Measurements from ENCODE around the gene EGFR. TPM values are rescaled to one million over a fixed set of nuclear protein-coding genes. Genes with fewer than 3 reads are reported as not detected.

EGFR gene
- polyA plus RNA-seq, 1 experiment, result 62.6 TPM

DNA sequence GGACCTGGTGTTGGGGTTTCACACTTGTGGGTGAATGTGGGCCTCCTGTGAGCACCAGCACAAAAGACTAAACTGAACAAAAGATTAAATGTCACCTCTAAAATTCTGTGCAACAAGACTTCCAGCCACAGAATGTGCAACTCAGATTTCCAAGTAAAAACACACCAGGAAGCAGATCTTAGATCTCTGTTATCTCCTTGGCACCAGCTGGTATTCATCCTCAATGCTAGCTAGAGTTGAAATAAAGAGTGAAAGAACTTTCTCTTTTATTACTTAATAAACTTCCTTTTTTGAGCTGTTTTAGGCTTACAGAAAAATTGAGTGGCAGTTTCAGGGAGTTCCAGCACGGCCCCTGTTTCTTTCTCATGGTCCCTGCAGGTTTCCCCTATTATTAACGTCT, 40.2 kb downstream of the EGFR start:
- POLR2A ChIA-PET, result no interaction called here
- Histone ChIP-seq H3K4me3 (ENCODE audit: low read depth, low read length) (no peak overlapping the region), H3K27ac (ENCODE audit: low read depth, low read length) (no peak overlapping the region), H3K9me3 (ENCODE audit: control insufficient read depth, insufficient read depth, low read length) (peaks cover 4% of the 10 kb centered on the region; the same call in 1 of the 2 replicates), H3K27me3 (ENCODE audit: control insufficient read depth, insufficient read depth, low read length) (no peaks in the 10 kb centered on the region)
- CTCF ChIA-PET, result no interaction called here
- TF ChIP-seq CTCF (IDR thresholded peaks at IDR 0.05; ENCODE audit: low read depth, low read length), result no peak
- no peak for DNase-seq (ENCODE audit: low read depth, low spot score)

DNA sequence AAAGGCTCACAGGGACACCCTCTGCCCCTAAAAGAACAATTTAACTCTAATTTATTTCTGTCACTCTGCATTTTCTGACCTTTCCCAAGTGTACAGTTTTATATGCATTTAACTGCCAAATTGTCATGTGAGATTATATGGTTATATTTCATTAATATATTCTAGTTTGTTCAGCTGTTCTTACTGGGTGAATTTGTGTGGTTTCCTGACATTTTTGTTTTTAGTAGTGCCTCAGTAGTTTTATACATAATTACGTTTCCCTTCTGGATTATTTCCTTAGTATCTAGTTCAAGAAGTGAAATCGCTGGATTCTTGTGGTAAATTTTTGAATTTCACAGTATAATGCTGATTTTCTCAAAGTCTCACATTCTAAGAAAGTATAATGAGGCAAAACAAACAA, 41.3 kb downstream of the EGFR start:
- Histone ChIP-seq H3K27me3 (ENCODE audit: control insufficient read depth, insufficient read depth, low read length) (no peaks in the 10 kb centered on the region), H3K27ac (ENCODE audit: low read depth, low read length) (no peak overlapping the region), H3K4me3 (ENCODE audit: low read depth, low read length) (no peak overlapping the region), H3K9me3 (ENCODE audit: control insufficient read depth, insufficient read depth, low read length) (no peaks in the 10 kb centered on the region)
- no peak for DNase-seq (ENCODE audit: low read depth, low spot score)
- ChIA-PET CTCF (interaction anchor here (0.9 kb wide), 1 partner anchor 286 kb away, joined by 5 read pairs; no protein-coding TSS in a partner anchor), POLR2A (no interaction called here)
- TF ChIP-seq CTCF (IDR thresholded peaks at IDR 0.05; ENCODE audit: low read depth, low read length), result no peak

DNA sequence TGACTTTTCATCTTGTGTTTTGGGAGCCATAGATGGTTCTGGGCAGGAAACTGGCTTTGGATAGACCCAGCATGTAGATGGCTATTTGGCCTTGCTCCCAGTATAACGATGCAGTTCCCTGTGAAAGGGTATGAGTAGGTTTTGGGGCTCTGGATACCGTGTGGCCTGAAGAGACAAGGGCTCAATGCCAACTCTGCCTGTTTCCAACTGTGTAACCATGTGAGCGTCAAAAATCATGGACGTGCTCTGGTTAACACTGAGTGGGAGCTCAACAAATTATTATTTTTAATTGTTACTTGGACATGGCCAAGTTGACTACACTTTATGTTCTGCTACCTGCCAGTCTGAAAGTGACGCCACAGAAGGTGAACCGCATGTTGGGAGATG, 41.8 kb downstream of the EGFR start:
- Histone ChIP-seq H3K9me3 (ENCODE audit: control insufficient read depth, insufficient read depth, low read length) (no peaks in the 10 kb centered on the region), H3K27me3 (ENCODE audit: control insufficient read depth, insufficient read depth, low read length) (no peaks in the 10 kb centered on the region), H3K4me3 (ENCODE audit: low read depth, low read length) (no peak overlapping the region), H3K27ac (ENCODE audit: low read depth, low read length) (peak overlapping the region; percentile 53)
- CTCF ChIA-PET, result interaction anchor here (0.9 kb wide), 1 partner anchor 287 kb away, joined by 5 read pairs; no protein-coding TSS in a partner anchor
- DNase-seq (ENCODE audit: low read depth, low spot score), result no peak
- no peak for TF ChIP-seq CTCF (IDR thresholded peaks at IDR 0.05; ENCODE audit: low read depth, low read length)
- POLR2A ChIA-PET, result no interaction called here

DNA sequence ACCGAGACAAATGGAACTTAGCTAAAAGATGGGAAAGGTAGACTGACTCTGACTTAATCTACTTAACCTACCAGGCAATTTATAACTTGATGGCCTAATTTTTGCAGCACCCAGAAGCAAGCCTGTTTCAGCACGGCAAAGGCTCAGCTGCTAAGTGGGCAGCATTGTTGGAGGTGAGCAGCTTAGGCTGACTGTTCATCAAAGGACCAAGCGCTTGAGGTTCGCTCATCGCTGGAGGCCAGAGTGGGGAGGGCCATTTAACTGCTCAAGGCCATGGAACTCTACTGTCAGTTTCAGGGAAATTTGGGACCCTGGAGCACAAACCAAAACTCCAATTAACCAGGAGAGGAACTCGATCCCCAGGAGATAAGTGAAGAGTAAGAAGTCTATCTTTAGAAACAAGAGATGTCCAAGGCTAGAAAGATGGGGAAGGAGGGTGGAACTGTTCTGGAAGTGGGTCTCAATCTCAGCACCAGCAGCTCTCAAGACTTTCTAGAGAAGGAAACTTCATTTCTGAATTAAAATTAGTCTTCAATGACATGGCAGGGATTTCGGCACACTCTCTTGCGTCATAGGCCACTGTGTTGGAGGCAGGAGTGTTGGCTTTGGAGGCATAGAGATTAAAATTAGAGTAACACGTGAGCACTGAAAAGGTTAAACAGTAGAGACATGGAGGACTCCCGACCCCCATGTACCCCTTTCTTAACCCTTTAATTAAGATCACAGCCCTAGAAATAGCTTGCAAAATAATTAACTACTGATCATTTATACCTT, 43.1 kb downstream of the EGFR start:
- CTCF ChIA-PET, result interaction anchor here (1.0 kb wide), 1 partner anchor 288 kb away, joined by 3 read pairs; no protein-coding TSS in a partner anchor
- H3K27ac ChIP-seq (ENCODE audit: low read depth, low read length), result no peak overlapping the region

More for the DNA sequence above, 43.1 kb downstream of the EGFR start:
- Histone ChIP-seq H3K27me3 (ENCODE audit: control insufficient read depth, insufficient read depth, low read length) (no peaks in the 10 kb centered on the region), H3K9me3 (ENCODE audit: control insufficient read depth, insufficient read depth, low read length) (no peaks in the 10 kb centered on the region; the same call in 1 of the 2 replicates), H3K4me3 (ENCODE audit: low read depth, low read length) (no peak overlapping the region)
- no peak for DNase-seq (ENCODE audit: low read depth, low spot score)
- POLR2A ChIA-PET, result interaction anchor here (0.6 kb wide), 1 partner anchor 220 kb away, joined by 4 read pairs; no protein-coding TSS in a partner anchor
- no peak for TF ChIP-seq CTCF (IDR thresholded peaks at IDR 0.05; ENCODE audit: low read depth, low read length)
